Breast epithelium (tissue), 3 donors: ENCODE data around the gene TKT.

Experiments
- CTCF ChIP-seq, 3 donors: fragments of 450-650 bp; IDR thresholded peaks; one replicate each; pipeline ENCODE4 v1.5.1; 2016 to 2017; ENCODE audit warnings: antibody characterized with exemption in 3 of 3, mild to moderate bottlenecking in 3 of 3, moderate library complexity in 3 of 3
- POLR2A ChIP-seq: fragments of 450-650 bp; IDR thresholded peaks from one replicate; pipeline ENCODE4 v1.6.1; 2016; ENCODE audit warnings: antibody characterized with exemption, mild to moderate bottlenecking, moderate library complexity
- POLR2AphosphoS5 ChIP-seq, 3 donors: sonication (generic); formaldehyde crosslinking; IDR thresholded peaks; one replicate each; pipeline ENCODE4 v1.6.1; 2017; ENCODE audit warnings: antibody characterized with exemption in 3 of 3

GRCh38 chr3:53227993-53228885 is 27.6 kb downstream of the TKT start:
- TF ChIP-seq CTCF (IDR thresholded peaks at IDR 0.05) (no peak), POLR2A (no peak), POLR2AphosphoS5 (IDR thresholded peaks at IDR 0.05) (no peak)
